Measurements from ENCODE around the gene MTMR3. TPM values are rescaled to one million over a fixed set of nuclear protein-coding genes. Genes with fewer than 3 reads are reported as not detected.

Gene MTMR3
- polyA plus RNA-seq, 2 of the 4 experiments (the other 2 are of a cell fraction), result 7.4 to 18.8 TPM

DNA sequence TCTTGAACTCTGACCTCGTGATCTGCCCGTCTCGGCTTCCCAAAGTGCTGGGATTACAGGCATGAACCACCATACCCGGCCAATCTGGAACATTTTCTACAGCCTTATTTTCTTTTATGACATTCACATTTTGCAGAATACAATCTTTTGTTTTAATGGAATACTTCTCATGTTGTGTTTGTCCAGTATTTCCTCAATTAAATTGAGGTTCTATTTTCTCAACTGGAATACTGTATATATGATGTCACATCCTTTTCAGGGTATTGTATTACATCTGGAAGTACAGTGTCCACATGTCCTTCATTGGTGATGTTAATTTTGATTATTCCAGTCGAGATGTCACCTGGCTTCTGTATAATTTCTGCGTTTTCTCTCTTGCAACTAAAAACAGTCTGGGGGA lies 106.5 kb downstream of the MTMR3 start:
- Histone ChIP-seq H3K4me3 (no peak overlapping the region), H3K9me3 (no peaks in the 10 kb centered on the region), H3K4me2 (no peak overlapping the region), H3K27ac (no peak overlapping the region), H3K4me1 (peaks cover 22% of the 10 kb centered on the region)
- ChIA-PET POLR2A (no interaction called here), CTCF (no interaction called here)
- no peak for ATAC-seq
- DNase-seq (ENCODE audit: low read depth in 1 of 2, low spot score in 1 of 2), result no peak
- no peak for FAIRE-seq
- TF ChIP-seq CBX8 (IDR thresholded peaks at IDR 0.05), result no peak
- no peak for TF ChIP-seq KDM5A (IDR thresholded peaks at IDR 0.05)
- no peak for TF ChIP-seq RNF2 (IDR thresholded peaks at IDR 0.05; ENCODE audit: borderline replicate concordance, low read depth)
- TF ChIP-seq NR3C1 (IDR thresholded peaks at IDR 0.05), result no peak
- 94% methylated on average over 6 of the region's 6 CpGs for WGBS (ENCODE audit: missing lambda C conversion rate)

DNA sequence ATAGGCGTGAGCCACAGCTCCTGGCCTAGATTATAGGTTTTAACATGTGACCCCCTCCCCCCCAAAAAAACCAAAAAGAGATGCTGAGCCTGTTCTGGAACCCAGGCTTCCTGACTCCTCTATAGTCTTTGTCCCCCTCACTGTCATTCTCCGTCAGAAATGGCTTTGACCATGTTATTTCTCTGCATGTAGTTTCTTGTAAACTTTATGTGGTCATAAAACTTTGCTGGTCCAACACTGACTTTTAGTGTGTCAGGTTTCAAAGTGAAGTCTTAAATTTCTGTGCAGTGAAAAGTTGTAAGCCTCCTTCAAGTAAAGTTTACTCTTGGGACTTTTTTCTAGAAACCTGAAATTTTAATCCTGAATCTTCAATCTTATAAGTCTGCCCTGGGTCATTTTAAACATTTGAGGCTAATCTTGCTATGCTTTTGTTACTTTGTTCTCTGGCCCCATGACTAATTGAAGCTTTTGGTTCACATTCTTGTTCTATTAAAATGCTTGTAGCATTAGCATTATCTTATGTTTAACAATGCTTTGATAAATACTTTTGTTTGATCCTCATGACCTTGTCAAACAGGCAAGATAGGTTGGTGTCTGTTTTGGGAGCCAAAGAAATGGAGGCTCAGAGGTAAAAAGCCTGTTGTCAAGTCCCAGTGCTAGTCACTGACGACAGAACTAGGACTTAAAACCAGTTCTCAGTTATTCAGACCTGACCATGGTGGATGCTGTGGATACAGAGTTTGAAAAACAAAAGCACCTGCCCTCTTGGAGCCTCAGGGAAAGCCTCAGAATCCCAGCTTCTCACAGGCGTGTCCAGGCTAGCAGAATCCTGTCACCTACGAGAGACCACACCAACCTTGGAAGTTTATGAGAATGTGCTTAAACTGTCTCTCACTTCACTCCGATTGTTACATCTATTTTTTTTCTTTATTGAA lies 109.6 kb downstream of the MTMR3 start:
- ATAC-seq (0 out of 6 replicates have a peak, but pooled peaks of 1 of the 2 experiments have one; percentile 15), DNase-seq (ENCODE audit: low read depth in 1 of 2, low spot score in 1 of 2) (no peak), FAIRE-seq (no peak)
- WGBS (ENCODE audit: missing lambda C conversion rate), result 93% methylated on average over 6 of the region's 6 CpGs
- Histone ChIP-seq H3K9me3 (no peaks in the 10 kb centered on the region), H3K27ac (peak overlapping the region in 1 of 2 experiments; percentile 64; a peak in 4 of 6 replicates), H3K4me1 (peaks cover 41% of the 10 kb centered on the region), H3K4me3 (no peak overlapping the region), H3K4me2 (peak overlapping the region; percentile 12; the same call in 2 of the 3 replicates)
- ChIA-PET CTCF (interaction anchor here (0.8 to 1.1 kb wide), 3 partner anchors 12 to 301 kb away, joined by 3 to 4 read pairs (median 3); no protein-coding TSS in a partner anchor), POLR2A (no interaction called here)
- no peak for TF ChIP-seq ZNF302 (CRISPR knock-in tag; IDR thresholded peaks at IDR 0.05)
- TF ChIP-seq POLR2A (IDR thresholded peaks at IDR 0.05; ENCODE audit: low read length), result no peak
- no peak for TF ChIP-seq ESRRA (IDR thresholded peaks at IDR 0.05; ENCODE audit: borderline replicate concordance, low read length)
- no peak for TF ChIP-seq CBX8 (IDR thresholded peaks at IDR 0.05)
- TF ChIP-seq, protein P1, sequence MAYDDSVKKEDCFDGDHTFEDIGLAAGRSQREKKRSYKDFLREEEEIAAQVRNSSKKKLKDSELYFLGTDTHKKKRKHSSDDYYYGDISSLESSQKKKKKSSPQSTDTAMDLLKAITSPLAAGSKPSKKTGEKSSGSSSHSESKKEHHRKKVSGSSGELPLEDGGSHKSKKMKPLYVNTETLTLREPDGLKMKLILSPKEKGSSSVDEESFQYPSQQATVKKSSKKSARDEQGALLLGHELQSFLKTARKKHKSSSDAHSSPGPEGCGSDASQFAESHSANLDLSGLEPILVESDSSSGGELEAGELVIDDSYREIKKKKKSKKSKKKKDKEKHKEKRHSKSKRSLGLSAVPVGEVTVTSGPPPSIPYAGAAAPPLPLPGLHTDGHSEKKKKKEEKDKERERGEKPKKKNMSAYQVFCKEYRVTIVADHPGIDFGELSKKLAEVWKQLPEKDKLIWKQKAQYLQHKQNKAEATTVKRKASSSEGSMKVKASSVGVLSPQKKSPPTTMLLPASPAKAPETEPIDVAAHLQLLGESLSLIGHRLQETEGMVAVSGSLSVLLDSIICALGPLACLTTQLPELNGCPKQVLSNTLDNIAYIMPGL (CRISPR knock-in tag; IDR thresholded peaks at IDR 0.05; ENCODE audit: borderline replicate concordance), result no peak
- TF ChIP-seq ZFP36 (IDR thresholded peaks at IDR 0.05; ENCODE audit: borderline replicate concordance, partially characterized antibody), result no peak
- TF ChIP-seq FOSB (CRISPR knock-in tag; IDR thresholded peaks at IDR 0.05), result no peak
- TF ChIP-seq MAFK (IDR thresholded peaks at IDR 0.05; ENCODE audit: partially characterized antibody), result no peak
- no peak for TF ChIP-seq SREBF2 (IDR thresholded peaks at IDR 0.05)
- no peak for TF ChIP-seq HEYL (CRISPR knock-in tag; IDR thresholded peaks at IDR 0.05)
- TF ChIP-seq HOXB5 (CRISPR knock-in tag; IDR thresholded peaks at IDR 0.05), result no peak
- no peak for TF ChIP-seq EHF (CRISPR knock-in tag; IDR thresholded peaks at IDR 0.05)
- no peak for TF ChIP-seq CHD2 (IDR thresholded peaks at IDR 0.05; ENCODE audit: low read length, partially characterized antibody)
- TF ChIP-seq, protein P2, sequence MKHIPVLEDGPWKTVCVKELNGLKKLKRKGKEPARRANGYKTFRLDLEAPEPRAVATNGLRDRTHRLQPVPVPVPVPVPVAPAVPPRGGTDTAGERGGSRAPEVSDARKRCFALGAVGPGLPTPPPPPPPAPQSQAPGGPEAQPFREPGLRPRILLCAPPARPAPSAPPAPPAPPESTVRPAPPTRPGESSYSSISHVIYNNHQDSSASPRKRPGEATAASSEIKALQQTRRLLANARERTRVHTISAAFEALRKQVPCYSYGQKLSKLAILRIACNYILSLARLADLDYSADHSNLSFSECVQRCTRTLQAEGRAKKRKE (CRISPR knock-in tag; IDR thresholded peaks at IDR 0.05; ENCODE audit: low read depth), result no peak
- no peak for TF ChIP-seq RARB (CRISPR knock-in tag; IDR thresholded peaks at IDR 0.05)
- TF ChIP-seq POLR2AphosphoS2 (conservative IDR thresholded peaks at IDR 0.05; ENCODE audit: low read length), result no peak
- TF ChIP-seq BHLHE40 (IDR thresholded peaks at IDR 0.05; ENCODE audit: low read depth, low read length), result no peak
- TF ChIP-seq FOSL2 (IDR thresholded peaks at IDR 0.05), result no peak
- no peak for TF ChIP-seq FOSL2 (CRISPR knock-in tag; IDR thresholded peaks at IDR 0.05)
- no peak for TF ChIP-seq NR3C1 (IDR thresholded peaks at IDR 0.05)

Data from A549 (cell line).